D721Med (cell line): ENCODE data around the gene INPPL1.

Source experiments
- DNase-seq: peaks from one replicate; pipeline ENCODE4 v3.0.0; 2011; ENCODE audit warnings: low spot score; ENCODE audit not compliant: insufficient read length
- FAIRE-seq: peaks from 2 replicates; lab custom pipeline; 2011; peaks lifted over from hg19 to GRCh38; lab: Jason Lieb, UNC
- TF ChIP-seq, protein P1 (sequence below): IDR thresholded peaks from 2 replicates; pipeline ENCODE4 v1.5.1; 2012; ENCODE audit warnings: mild to moderate bottlenecking, control low read depth; ENCODE audit not compliant: insufficient read depth; ENCODE audit errors: missing control alignments

Gene INPPL1

DNA sequence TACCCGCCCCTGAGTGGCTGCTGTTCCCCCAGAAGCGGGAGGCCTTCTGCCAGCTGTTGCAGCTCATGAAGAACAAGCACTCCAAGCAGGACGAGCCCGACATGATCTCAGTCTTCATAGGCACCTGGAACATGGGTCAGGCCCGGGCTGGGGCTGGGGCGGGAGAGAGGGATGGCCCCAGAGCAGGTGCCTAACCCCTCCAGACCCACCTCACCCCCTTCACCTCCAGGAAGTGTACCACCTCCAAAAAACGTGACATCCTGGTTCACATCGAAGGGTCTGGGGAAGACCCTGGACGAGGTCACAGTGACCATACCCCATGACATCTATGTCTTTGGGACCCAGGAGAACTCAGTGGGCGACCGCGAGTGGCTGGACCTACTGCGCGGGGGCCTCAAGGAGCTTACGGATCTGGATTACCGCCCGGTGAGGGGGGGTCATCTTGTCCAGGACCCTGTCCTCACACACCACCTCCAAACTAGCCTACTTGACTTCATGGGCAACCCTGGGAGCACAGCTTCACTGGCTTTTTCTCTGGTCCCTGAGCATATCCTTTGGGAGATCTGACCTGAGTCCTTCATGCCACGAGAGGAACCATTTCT is 6.3 kb downstream of the INPPL1 start:
- FAIRE-seq (no peak), DNase-seq (no peak)
- TF ChIP-seq, protein P1, sequence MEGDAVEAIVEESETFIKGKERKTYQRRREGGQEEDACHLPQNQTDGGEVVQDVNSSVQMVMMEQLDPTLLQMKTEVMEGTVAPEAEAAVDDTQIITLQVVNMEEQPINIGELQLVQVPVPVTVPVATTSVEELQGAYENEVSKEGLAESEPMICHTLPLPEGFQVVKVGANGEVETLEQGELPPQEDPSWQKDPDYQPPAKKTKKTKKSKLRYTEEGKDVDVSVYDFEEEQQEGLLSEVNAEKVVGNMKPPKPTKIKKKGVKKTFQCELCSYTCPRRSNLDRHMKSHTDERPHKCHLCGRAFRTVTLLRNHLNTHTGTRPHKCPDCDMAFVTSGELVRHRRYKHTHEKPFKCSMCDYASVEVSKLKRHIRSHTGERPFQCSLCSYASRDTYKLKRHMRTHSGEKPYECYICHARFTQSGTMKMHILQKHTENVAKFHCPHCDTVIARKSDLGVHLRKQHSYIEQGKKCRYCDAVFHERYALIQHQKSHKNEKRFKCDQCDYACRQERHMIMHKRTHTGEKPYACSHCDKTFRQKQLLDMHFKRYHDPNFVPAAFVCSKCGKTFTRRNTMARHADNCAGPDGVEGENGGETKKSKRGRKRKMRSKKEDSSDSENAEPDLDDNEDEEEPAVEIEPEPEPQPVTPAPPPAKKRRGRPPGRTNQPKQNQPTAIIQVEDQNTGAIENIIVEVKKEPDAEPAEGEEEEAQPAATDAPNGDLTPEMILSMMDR, result no peak

DNA sequence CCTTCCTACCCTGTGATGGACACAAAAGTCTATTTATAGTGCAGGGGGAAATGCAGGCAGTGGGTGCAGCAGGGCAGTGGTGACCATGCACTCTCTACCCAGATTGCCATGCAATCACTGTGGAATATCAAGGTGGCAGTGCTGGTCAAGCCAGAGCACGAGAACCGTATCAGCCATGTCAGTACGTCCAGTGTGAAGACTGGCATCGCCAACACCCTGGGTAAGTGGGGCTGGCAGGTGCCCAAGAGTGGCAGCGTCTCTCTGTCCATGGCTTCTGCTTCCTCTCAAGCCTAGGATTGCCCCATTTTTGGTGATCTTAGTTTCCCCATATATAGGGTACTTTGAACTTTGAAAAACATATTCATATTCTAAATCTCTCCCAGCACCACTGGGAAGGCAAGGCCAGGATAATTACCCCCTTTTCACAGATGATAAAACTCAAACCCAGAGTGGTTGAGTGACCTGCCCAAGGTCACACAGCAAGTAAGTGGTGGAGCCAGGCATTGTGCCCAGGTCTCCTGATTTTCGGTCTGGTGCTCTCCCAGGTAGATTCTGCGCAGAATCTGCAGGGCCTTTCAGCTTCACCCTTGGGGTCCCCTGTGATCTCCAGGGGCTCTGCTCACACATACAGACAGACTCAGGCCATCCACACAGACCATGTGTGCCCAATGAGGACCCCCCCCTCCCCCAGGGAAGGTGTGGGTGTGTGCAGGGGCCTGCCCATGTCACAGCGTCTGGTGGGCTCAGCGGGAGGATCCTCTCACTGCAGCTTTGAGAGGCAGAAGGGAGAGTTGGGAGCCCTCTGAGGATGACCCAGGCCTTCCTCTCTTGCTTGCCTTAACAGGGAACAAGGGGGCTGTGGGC is 7.1 kb downstream of the INPPL1 start:
- no peak for FAIRE-seq
- TF ChIP-seq, protein P1, result no peak
- no peak for DNase-seq

DNA sequence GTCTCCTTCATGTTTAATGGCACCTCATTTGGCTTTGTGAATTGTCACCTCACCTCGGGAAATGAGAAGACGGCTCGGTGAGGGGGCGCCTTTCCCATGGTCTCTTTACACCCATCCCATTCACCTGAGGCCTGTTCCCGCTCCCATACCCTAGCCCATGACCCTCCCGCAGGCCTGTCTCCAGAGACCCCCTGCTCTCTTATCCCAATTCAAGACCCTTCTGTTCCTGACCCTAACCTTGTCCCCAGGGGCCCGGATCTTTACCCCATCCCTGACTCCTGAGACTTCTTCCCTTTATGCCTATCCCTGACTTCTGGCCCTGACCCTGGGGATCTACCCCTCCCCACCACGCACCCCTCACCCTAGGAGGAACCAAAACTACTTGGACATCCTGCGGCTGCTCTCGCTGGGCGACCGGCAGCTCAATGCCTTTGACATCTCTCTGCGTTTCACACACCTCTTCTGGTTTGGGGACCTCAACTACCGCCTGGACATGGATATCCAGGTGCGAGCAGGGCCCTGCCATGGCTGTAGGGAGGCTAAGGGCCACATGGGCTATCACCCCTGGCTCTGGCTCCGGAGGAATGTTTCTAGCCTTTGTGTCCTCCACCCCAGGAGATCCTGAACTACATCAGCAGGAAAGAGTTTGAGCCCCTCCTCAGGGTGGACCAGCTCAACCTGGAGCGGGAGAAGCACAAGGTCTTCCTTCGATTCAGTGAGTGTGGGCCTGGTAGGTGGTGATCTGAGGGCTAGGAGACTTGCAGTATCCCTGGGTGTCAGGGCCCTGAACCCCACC is 7.9 kb downstream of the INPPL1 start:
- DNase-seq (no peak), FAIRE-seq (no peak)
- TF ChIP-seq, protein P1, result no peak

DNA sequence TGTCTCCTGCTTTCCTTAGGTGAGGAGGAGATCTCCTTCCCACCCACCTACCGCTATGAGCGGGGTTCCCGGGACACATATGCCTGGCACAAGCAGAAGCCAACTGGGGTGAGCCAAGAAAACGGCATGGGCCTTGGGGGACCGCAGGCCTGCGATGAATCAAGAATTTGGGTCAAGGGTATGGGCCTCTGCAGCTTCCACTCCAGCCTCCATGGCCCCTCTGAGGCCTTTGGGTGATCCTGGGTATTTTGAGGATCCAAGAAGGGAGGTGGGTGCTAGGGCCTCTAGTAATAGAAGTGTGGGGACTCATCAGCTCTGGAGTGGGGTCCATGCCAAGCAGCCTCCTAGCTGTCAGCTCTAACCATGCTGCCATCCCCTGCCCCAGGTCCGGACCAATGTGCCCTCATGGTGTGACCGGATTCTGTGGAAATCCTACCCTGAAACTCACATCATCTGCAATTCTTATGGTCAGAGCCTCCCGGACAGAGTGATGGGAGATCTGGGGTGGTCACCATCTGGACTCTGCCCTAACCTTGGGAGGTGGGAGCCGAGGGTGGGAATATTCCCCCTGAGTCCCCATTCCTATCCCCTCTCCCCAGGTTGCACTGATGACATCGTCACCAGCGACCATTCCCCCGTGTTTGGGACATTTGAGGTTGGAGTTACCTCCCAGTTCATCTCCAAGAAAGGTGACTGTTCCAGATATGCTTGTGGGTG is 8.6 kb downstream of the INPPL1 start:
- DNase-seq (no peak), FAIRE-seq (no peak)
- TF ChIP-seq, protein P1, result no peak

DNA sequence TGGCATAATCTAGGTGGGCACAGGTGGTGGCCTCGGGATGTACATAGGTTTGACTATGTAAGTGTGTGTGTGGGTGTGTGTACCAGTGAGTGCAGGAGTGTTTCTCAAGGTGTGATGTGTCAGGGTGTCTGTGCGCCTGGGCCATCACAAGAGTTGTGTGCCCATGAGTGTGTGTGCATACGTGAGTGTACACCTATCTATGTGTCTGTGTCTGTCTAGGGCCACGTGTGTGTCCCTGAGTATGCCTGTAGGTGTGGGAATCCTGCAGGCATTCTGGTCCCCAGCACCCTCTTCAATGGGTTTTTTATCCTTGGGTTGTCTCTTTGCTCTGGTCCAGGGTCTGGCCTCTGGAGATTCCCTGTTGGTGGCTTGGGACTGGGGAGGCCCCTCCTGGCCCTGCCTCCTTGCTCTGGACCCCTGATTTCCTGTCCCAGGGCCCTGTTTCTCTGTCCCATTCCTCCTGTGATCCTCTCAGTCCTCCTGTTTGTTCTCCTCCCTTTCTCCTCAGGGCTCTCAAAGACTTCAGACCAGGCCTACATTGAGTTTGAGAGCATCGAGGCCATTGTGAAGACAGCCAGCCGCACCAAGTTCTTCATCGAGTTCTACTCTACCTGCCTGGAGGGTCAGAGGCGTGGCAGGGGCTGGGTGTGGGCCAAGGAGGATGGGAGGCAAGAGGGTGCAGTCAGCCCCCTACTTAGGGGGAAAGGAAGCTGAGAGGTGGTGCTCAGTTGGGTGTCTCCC is 9.4 kb downstream of the INPPL1 start:
- TF ChIP-seq, protein P1, result no peak
- FAIRE-seq (no peak), DNase-seq (no peak)

DNA sequence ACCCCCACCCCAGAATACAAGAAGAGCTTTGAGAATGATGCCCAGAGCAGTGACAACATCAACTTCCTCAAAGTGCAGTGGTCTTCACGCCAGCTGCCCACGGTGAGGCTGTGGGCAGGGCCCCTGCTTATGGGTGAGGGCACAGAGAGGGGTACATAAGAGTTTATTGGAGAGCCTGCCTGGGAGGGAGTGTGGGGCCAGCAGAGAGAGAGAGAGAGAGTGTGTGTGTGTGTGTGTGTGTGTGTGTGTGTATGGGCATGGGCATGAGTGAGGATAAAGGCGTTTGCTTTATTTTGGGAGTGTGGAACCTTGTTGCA is 9.9 kb downstream of the INPPL1 start:
- FAIRE-seq (no peak), DNase-seq (no peak)
- TF ChIP-seq, protein P1, result no peak
